Thoracic aorta (tissue), 2 donors: ENCODE results near the gene ADAMTSL1. TPM values are rescaled to one million over a fixed set of nuclear protein-coding genes. Genes with fewer than 3 reads are reported as not detected.

ENCODE experiments used
- ATAC-seq: fragments of 150-250 bp; one replicate; pipeline ENCODE4 v1.8.0; 2017; ENCODE audit warnings: low read depth; ENCODE audit not compliant: insufficient number of reproducible peaks, low FRiP score
- DNase-seq: peaks from one replicate; pipeline ENCODE4 v3.0.0-alpha.2; 2020; ENCODE audit warnings: low spot score
- H3K27ac ChIP-seq, 2 donors: fragments of 200-600 bp; sonication (generic); 1 replicate in 1 of 2; 2 replicates in 1 of 2; pipeline ENCODE4 v1.5.1; 2016; ENCODE audit warnings: mild to moderate bottlenecking in 2 of 2, moderate library complexity in 2 of 2
- H3K27me3 ChIP-seq: fragments of 200-600 bp; sonication (generic); replicated peaks from 2 replicates; pipeline ENCODE4 v1.6.0; 2016; ENCODE audit warnings: mild to moderate bottlenecking; ENCODE audit not compliant: insufficient read depth
- H3K36me3 ChIP-seq: fragments of 200-600 bp; sonication (generic); one replicate; pipeline ENCODE4 v1.5.1; 2016
- H3K4me1 ChIP-seq, 2 donors: fragments of 200-600 bp; sonication (generic); 1 replicate in 1 of 2; 2 replicates in 1 of 2; pipeline versions ENCODE4 v1.5.1 to v1.6.0; 2016; ENCODE audit warnings: low read depth in 2 of 2, mild to moderate bottlenecking in 1 of 2; ENCODE audit not compliant: control insufficient read depth in 1 of 2
- H3K4me3 ChIP-seq: fragments of 200-600 bp; sonication (generic); 2 replicates; pipeline ENCODE4 v1.5.1; 2016; ENCODE audit warnings: mild to moderate bottlenecking
- H3K9me3 ChIP-seq: fragments of 200-600 bp; sonication (generic); 2 replicates; pipeline ENCODE4 v1.5.1; 2016
- CTCF ChIP-seq: fragments of 200-600 bp; sonication (generic); IDR thresholded peaks from one replicate; pipeline ENCODE4 v1.5.1; 2019; ENCODE audit warnings: antibody characterized with exemption
- total RNA-seq, 2 donors: library from RNA; depleted of rRNA; stranded (reverse); fragments of >200 nt; gene quantifications; one replicate each; pipeline versions ENCODE4 v1.1.0 to v1.2.3, GENCODE V29; 2016

ADAMTSL1 gene
- 10 to 100 TPM; 61.4 to 75.5 TPM for total RNA-seq

- no peaks in the 10 kb centered on the region for H3K36me3 ChIP-seq
- H3K4me3 ChIP-seq, result peak within 1 kb of the TSS; percentile 69
- DNase-seq (no peak), ATAC-seq (no peak)
- peaks cover 3% of the 10 kb centered on the region for H3K9me3 ChIP-seq
- H3K27me3 ChIP-seq, result no peaks in the 10 kb centered on the region
- peak within 1 kb of the TSS; percentile 60 to 68 for H3K27ac ChIP-seq
- no peak for TF ChIP-seq CTCF
- peaks cover 14 to 56% of the 10 kb centered on the region in 2 donors for H3K4me1 ChIP-seq
Observed at GRCh38 chr9:18473652-18474279, at the start of gene ADAMTSL1. TSS of gene ADAMTSL1 (plus strand) at chr9:18474153. CDS start at chr9:18474233, 80 bp downstream.

- Histone ChIP-seq H3K36me3 (no peaks in the 10 kb centered on the region), H3K27me3 (no peaks in the 10 kb centered on the region), H3K27ac (peak overlapping the region; percentile 13 to 34), H3K4me1 (peaks cover 0 to 30% of the 10 kb centered on the region in 2 donors), H3K9me3 (no peaks in the 10 kb centered on the region), H3K4me3 (no peak overlapping the region)
- ATAC-seq (no peak), DNase-seq (no peak)
- TF ChIP-seq CTCF, result no peak
Observed at GRCh38 chr9:18427691-18428090, 46.3 kb upstream of the ADAMTSL1 start.

- H3K9me3 ChIP-seq, result no peaks in the 10 kb centered on the region
- H3K27ac ChIP-seq, result no peak overlapping the region
Observed at GRCh38 chr9:18428661-18429060, 45.3 kb upstream of the ADAMTSL1 start.

GRCh38 chr9:18429070-18429469, 44.9 kb upstream of the ADAMTSL1 start:
- H3K4me3 ChIP-seq, result no peak overlapping the region
- H3K4me1 ChIP-seq, result peaks cover 0 to 30% of the 10 kb centered on the region in 2 donors
- no peak overlapping the region for H3K27ac ChIP-seq
- H3K36me3 ChIP-seq, result no peaks in the 10 kb centered on the region
- no peaks in the 10 kb centered on the region for H3K27me3 ChIP-seq
- TF ChIP-seq CTCF, result no peak
- no peaks in the 10 kb centered on the region for H3K9me3 ChIP-seq
- DNase-seq (no peak), ATAC-seq (no peak)

More at GRCh38 chr9:18428661-18429060, 45.3 kb upstream of the ADAMTSL1 start:
- H3K36me3 ChIP-seq, result no peaks in the 10 kb centered on the region
- ATAC-seq, result no peak
- no peak overlapping the region for H3K4me3 ChIP-seq
- peaks cover 0 to 30% of the 10 kb centered on the region in 2 donors for H3K4me1 ChIP-seq
- H3K27me3 ChIP-seq, result no peaks in the 10 kb centered on the region
- no peak for DNase-seq
- TF ChIP-seq CTCF, result no peak

- Histone ChIP-seq H3K27ac (no peak overlapping the region), H3K4me3 (no peak overlapping the region), H3K4me1 (peaks cover 8 to 22% of the 10 kb centered on the region in 2 donors), H3K9me3 (no peaks in the 10 kb centered on the region), H3K27me3 (no peaks in the 10 kb centered on the region), H3K36me3 (no peaks in the 10 kb centered on the region)
- no peak for TF ChIP-seq CTCF
- DNase-seq (no peak), ATAC-seq (no peak)
Observed at GRCh38 chr9:18433620-18434019, 40.3 kb upstream of the ADAMTSL1 start.
